HEK293 (cell line): ENCODE results near the gene TYSND1.

ENCODE experiments used
- AEBP2 ChIP-seq: fragments of 450-650 bp; formaldehyde crosslinking; IDR thresholded peaks from 2 replicates; pipeline ENCODE4 v1.5.1; 2016; ENCODE audit warnings: missing biosample characterization, missing genetic modification characterization, borderline replicate concordance
- GFI1B ChIP-seq: fragments of 450-650 bp; formaldehyde crosslinking; IDR thresholded peaks from 2 replicates; pipeline ENCODE4 v1.5.1; 2016; ENCODE audit warnings: missing biosample characterization, missing genetic modification characterization
- KLF7 ChIP-seq: fragments of 450-650 bp; formaldehyde crosslinking; IDR thresholded peaks from 2 replicates; pipeline ENCODE4 v1.5.1; 2016; ENCODE audit warnings: missing biosample characterization, missing genetic modification characterization, borderline replicate concordance
- MYNN ChIP-seq: fragments of 450-650 bp; formaldehyde crosslinking; IDR thresholded peaks from 2 replicates; pipeline ENCODE4 v1.5.1; 2016; ENCODE audit warnings: missing biosample characterization, missing genetic modification characterization, borderline replicate concordance
- OVOL3 ChIP-seq: fragments of 450-650 bp; formaldehyde crosslinking; IDR thresholded peaks from 2 replicates; pipeline ENCODE4 v1.5.1; 2016; ENCODE audit warnings: missing biosample characterization, missing genetic modification characterization
- ZEB2 ChIP-seq: fragments of 450-650 bp; formaldehyde crosslinking; IDR thresholded peaks from 2 replicates; pipeline ENCODE4 v1.5.1; 2016; ENCODE audit warnings: missing biosample characterization, missing genetic modification characterization
- ZFHX2 ChIP-seq: fragments of 450-650 bp; formaldehyde crosslinking; conservative IDR thresholded peaks from 2 replicates; pipeline ENCODE4 v1.5.1; 2016; ENCODE audit warnings: missing biosample characterization, missing genetic modification characterization
- ZIC2 ChIP-seq: fragments of 450-650 bp; formaldehyde crosslinking; IDR thresholded peaks from 2 replicates; pipeline ENCODE4 v1.5.1; 2016; ENCODE audit warnings: missing biosample characterization, missing genetic modification characterization
- ZNF133 ChIP-seq: fragments of 450-650 bp; formaldehyde crosslinking; IDR thresholded peaks from 2 replicates; pipeline ENCODE4 v1.5.1; 2016; ENCODE audit warnings: missing biosample characterization, missing genetic modification characterization
- ZNF175 ChIP-seq: fragments of 450-650 bp; formaldehyde crosslinking; IDR thresholded peaks from 2 replicates; pipeline ENCODE4 v1.5.1; 2016; ENCODE audit warnings: missing biosample characterization, missing genetic modification characterization
- ZNF184 ChIP-seq: fragments of 450-650 bp; IDR thresholded peaks from 2 replicates; pipeline ENCODE4 v1.5.1; 2018; ENCODE audit warnings: missing biosample characterization, mild to moderate bottlenecking, missing genetic modification characterization
- ZNF2 ChIP-seq: fragments of 450-650 bp; formaldehyde crosslinking; IDR thresholded peaks from 2 replicates; pipeline ENCODE4 v1.5.1; 2016; ENCODE audit warnings: missing biosample characterization, missing genetic modification characterization
- ZNF24 ChIP-seq: fragments of 450-650 bp; formaldehyde crosslinking; IDR thresholded peaks from 2 replicates; pipeline ENCODE4 v1.5.1; 2016; ENCODE audit warnings: missing biosample characterization, missing genetic modification characterization
- ZNF266 ChIP-seq: fragments of 450-650 bp; formaldehyde crosslinking; IDR thresholded peaks from 2 replicates; pipeline ENCODE4 v1.5.1; 2016; ENCODE audit warnings: missing biosample characterization, missing genetic modification characterization, low read depth
- ZNF274 ChIP-seq, 2 experiments: fragments of 200-500 bp in 1 of 2; fragments of 450-650 bp in 1 of 2; sonication (Bioruptor generic) in 1 of 2; formaldehyde crosslinking in 1 of 2; IDR thresholded peaks; 2 replicates each; pipeline versions ENCODE4 v1.5.1 to v1.6.1; 2014 to 2016; ENCODE audit warnings: borderline replicate concordance in 1 of 2, inconsistent platforms in 1 of 2, low read length in 1 of 2, missing biosample characterization in 1 of 2, missing genetic modification characterization in 1 of 2
- ZNF302 ChIP-seq: fragments of 450-650 bp; formaldehyde crosslinking; IDR thresholded peaks from 2 replicates; pipeline ENCODE4 v1.5.1; 2016; ENCODE audit warnings: missing biosample characterization, missing genetic modification characterization, low read depth
- ZNF311 ChIP-seq: fragments of 450-650 bp; formaldehyde crosslinking; IDR thresholded peaks from 2 replicates; pipeline ENCODE4 v1.5.1; 2017; ENCODE audit warnings: missing biosample characterization, missing genetic modification characterization, borderline replicate concordance
- ZNF391 ChIP-seq: fragments of 450-650 bp; formaldehyde crosslinking; IDR thresholded peaks from 2 replicates; pipeline ENCODE4 v1.5.1; 2016; ENCODE audit warnings: low read depth, missing biosample characterization, missing genetic modification characterization, borderline replicate concordance
- ZNF426 ChIP-seq: fragments of 450-650 bp; formaldehyde crosslinking; IDR thresholded peaks from 2 replicates; pipeline ENCODE4 v1.5.1; 2017; ENCODE audit warnings: missing biosample characterization, missing genetic modification characterization, mild to moderate bottlenecking, inconsistent platforms, moderate library complexity
- ZNF433 ChIP-seq: fragments of 450-650 bp; formaldehyde crosslinking; IDR thresholded peaks from 2 replicates; pipeline ENCODE4 v1.5.1; 2016; ENCODE audit warnings: missing biosample characterization, missing genetic modification characterization, low read depth
- ZNF48 ChIP-seq: fragments of 450-650 bp; formaldehyde crosslinking; IDR thresholded peaks from 2 replicates; pipeline ENCODE4 v1.5.1; 2016; ENCODE audit warnings: missing biosample characterization, missing genetic modification characterization
- ZNF514 ChIP-seq: fragments of 450-650 bp; formaldehyde crosslinking; IDR thresholded peaks from 2 replicates; pipeline ENCODE4 v1.5.1; 2016; ENCODE audit warnings: missing biosample characterization, missing genetic modification characterization
- ZNF529 ChIP-seq: fragments of 450-650 bp; formaldehyde crosslinking; IDR thresholded peaks from 2 replicates; pipeline ENCODE4 v1.5.1; 2017; ENCODE audit warnings: missing genetic modification characterization, missing biosample characterization; ENCODE audit not compliant: insufficient replicate concordance
- ZNF530 ChIP-seq: fragments of 450-650 bp; formaldehyde crosslinking; IDR thresholded peaks from 2 replicates; pipeline ENCODE4 v1.5.1; 2016; ENCODE audit warnings: low read depth, missing biosample characterization, missing genetic modification characterization
- ZNF544 ChIP-seq: fragments of 450-650 bp; formaldehyde crosslinking; IDR thresholded peaks from 2 replicates; pipeline ENCODE4 v1.5.0; 2017; ENCODE audit warnings: missing biosample characterization, missing genetic modification characterization
- ZNF549 ChIP-seq: fragments of 450-650 bp; IDR thresholded peaks from 2 replicates; pipeline ENCODE4 v1.5.1; 2018; ENCODE audit warnings: missing biosample characterization, missing genetic modification characterization, mild to moderate bottlenecking, inconsistent platforms, moderate library complexity
- ZNF580 ChIP-seq: fragments of 450-650 bp; formaldehyde crosslinking; IDR thresholded peaks from 2 replicates; pipeline ENCODE4 v1.5.1; 2016; ENCODE audit warnings: missing biosample characterization, missing genetic modification characterization
- ZNF596 ChIP-seq: fragments of 450-650 bp; IDR thresholded peaks from 2 replicates; pipeline ENCODE4 v1.5.0; 2018; ENCODE audit warnings: missing biosample characterization, mild to moderate bottlenecking, missing genetic modification characterization, moderate library complexity
- ZNF629 ChIP-seq: fragments of 450-650 bp; formaldehyde crosslinking; IDR thresholded peaks from 2 replicates; pipeline ENCODE4 v1.5.1; 2017; ENCODE audit warnings: missing biosample characterization, missing genetic modification characterization
- ZNF76 ChIP-seq: fragments of 450-650 bp; formaldehyde crosslinking; IDR thresholded peaks from 2 replicates; pipeline ENCODE4; 2016; ENCODE audit warnings: low read depth, missing biosample characterization, missing genetic modification characterization, borderline replicate concordance
- ZNF777 ChIP-seq: fragments of 450-650 bp; formaldehyde crosslinking; IDR thresholded peaks from 2 replicates; pipeline ENCODE4 v1.5.1; 2017; ENCODE audit warnings: missing biosample characterization, missing genetic modification characterization, borderline replicate concordance
- ZSCAN16 ChIP-seq: fragments of 450-650 bp; formaldehyde crosslinking; IDR thresholded peaks from 2 replicates; pipeline ENCODE4 v1.5.1; 2016; ENCODE audit warnings: missing biosample characterization, missing genetic modification characterization
- ZSCAN30 ChIP-seq: fragments of 450-650 bp; IDR thresholded peaks from 2 replicates; pipeline ENCODE4 v1.5.1; 2018; ENCODE audit warnings: missing biosample characterization, mild to moderate bottlenecking, missing genetic modification characterization, moderate library complexity
- TF ChIP-seq, protein P1 (sequence below): fragments of 450-650 bp; formaldehyde crosslinking; IDR thresholded peaks from 2 replicates; pipeline ENCODE4 v1.5.1; 2017; ENCODE audit warnings: missing biosample characterization, missing genetic modification characterization
- TF ChIP-seq, protein P2 (sequence below): fragments of 450-650 bp; formaldehyde crosslinking; IDR thresholded peaks from 2 replicates; pipeline ENCODE4 v1.5.1; 2017; ENCODE audit warnings: missing biosample characterization, missing genetic modification characterization

TYSND1 gene

DNA sequence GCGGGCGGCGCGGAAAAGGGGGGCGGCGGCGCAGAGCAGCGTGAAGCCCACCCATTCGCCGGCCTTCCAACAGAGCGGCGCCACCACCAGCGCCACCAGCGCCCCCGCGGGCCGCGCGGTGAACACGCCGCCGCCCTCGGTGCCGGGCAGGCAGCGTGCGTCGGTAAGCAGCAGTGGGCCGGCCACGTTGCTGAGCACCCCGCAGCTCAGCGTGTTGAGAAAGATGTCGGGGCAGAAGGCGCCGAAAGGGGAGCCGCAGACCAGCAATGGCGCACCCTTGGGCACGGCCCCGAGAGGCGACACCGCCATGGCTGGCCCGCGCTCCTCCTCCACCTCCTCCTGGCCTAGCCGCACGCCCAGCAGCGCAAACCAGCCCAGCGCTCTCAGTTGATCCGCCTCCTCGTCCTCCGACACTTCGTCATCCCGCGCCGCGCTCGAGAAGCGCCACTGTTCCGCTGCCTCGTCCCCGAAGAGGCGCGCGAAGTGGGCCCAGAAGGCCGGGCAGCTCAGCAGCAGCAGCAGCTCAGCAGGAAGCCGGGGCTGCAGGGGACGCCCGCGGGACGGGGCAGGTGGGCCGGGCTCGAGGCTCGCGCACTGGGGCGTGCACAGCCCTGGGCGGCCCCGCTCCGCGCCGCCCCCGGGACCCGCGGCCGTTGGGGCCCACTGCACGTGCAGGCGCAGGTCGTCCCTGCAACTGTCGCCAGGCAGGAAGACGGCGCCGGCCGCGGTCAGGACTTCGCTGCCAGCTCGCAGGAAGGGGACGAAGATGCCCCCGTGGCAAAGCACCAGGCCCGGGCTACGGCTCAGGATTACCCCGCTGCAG is 623 bp downstream of the TYSND1 start (continued):
- TF ChIP-seq ZSCAN30 (tag by site-specific recombination) (0 out of 2 replicates have a peak, but pooled peaks have one; percentile 35), ZNF24 (tag by site-specific recombination) (no peak), ZNF549 (tag by site-specific recombination) (no peak), ZNF426 (tag by site-specific recombination) (no peak), MYNN (tag by site-specific recombination) (no peak), ZNF133 (tag by site-specific recombination) (0 out of 2 replicates have a peak, but pooled peaks have one; percentile 15), ZNF777 (tag by site-specific recombination) (no peak), ZNF629 (tag by site-specific recombination) (no peak), AEBP2 (tag by site-specific recombination) (no peak), ZIC2 (tag by site-specific recombination) (peak; percentile 34; the same call in 1 of the 2 replicates), ZNF529 (no peak), ZNF175 (tag by site-specific recombination) (no peak), ZNF544 (tag by site-specific recombination) (no peak), ZEB2 (tag by site-specific recombination) (no peak), ZNF596 (peak; percentile 66; the same call in 1 of the 2 replicates), ZNF266 (no peak), GFI1B (tag by site-specific recombination) (no peak), ZSCAN16 (tag by site-specific recombination) (no peak; the same call in 1 of the 2 replicates), ZFHX2 (tag by site-specific recombination) (peak; percentile 80), ZNF433 (tag by site-specific recombination) (no peak), OVOL3 (tag by site-specific recombination) (no peak), ZNF302 (no peak), ZNF514 (tag by site-specific recombination) (no peak), ZNF76 (no peak), KLF7 (tag by site-specific recombination) (no peak), ZNF530 (no peak), ZNF580 (no peak), ZNF391 (tag by site-specific recombination) (0 out of 2 replicates have a peak, but pooled peaks have one; percentile 13), ZNF48 (tag by site-specific recombination) (no peak), ZNF2 (tag by site-specific recombination) (peak; percentile 88), ZNF311 (no peak), ZNF184 (no peak; the same call in 1 of the 2 replicates), ZNF274 (IDR thresholded peaks at IDR 0.05; ENCODE audit: low read length) (no peak), ZNF274 (tag by site-specific recombination; IDR thresholded peaks at IDR 0.05; ENCODE audit: borderline replicate concordance) (no peak)
- TF ChIP-seq, protein P1, sequence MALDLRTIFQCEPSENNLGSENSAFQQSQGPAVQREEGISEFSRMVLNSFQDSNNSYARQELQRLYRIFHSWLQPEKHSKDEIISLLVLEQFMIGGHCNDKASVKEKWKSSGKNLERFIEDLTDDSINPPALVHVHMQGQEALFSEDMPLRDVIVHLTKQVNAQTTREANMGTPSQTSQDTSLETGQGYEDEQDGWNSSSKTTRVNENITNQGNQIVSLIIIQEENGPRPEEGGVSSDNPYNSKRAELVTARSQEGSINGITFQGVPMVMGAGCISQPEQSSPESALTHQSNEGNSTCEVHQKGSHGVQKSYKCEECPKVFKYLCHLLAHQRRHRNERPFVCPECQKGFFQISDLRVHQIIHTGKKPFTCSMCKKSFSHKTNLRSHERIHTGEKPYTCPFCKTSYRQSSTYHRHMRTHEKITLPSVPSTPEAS = no peak
- TF ChIP-seq, protein P2, sequence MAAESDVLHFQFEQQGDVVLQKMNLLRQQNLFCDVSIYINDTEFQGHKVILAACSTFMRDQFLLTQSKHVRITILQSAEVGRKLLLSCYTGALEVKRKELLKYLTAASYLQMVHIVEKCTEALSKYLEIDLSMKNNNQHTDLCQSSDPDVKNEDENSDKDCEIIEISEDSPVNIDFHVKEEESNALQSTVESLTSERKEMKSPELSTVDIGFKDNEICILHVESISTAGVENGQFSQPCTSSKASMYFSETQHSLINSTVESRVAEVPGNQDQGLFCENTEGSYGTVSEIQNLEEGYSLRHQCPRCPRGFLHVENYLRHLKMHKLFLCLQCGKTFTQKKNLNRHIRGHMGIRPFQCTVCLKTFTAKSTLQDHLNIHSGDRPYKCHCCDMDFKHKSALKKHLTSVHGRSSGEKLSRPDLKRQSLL = no peak
